OCI-LY3 (cell line): ENCODE measurements around the gene ROR1.

ENCODE experiments used
- H2AFZ ChIP-seq: fragments of 200-600, 300-600 bp; shearing (Covaris generic); 2 replicates; pipeline ENCODE4 v1.6.0; 2014; ENCODE audit warnings: antibody characterized with exemption, low read depth, low read length
- H3K27ac ChIP-seq: fragments of 200-600, 300-600 bp; sonication (generic); 2 replicates; pipeline ENCODE4 v1.5.1; 2014; ENCODE audit warnings: mild to moderate bottlenecking, low read length, moderate library complexity, mixed read lengths
- H3K27me3 ChIP-seq: fragments of 200-600, 300-600 bp; sonication (generic); 2 replicates; pipeline ENCODE4 v1.6.1; 2014; ENCODE audit warnings: low read depth, low read length, mixed read lengths
- H3K36me3 ChIP-seq: fragments of 200-600, 300-600 bp; sonication (generic); replicated peaks from 2 replicates; pipeline ENCODE3; 2014; ENCODE audit warnings: low read depth, low read length, mixed read lengths
- H3K4me1 ChIP-seq: fragments of 300-600, 200-600 bp; sonication (generic); 2 replicates; pipeline ENCODE4 v1.6.1; 2014; ENCODE audit warnings: low read length, mixed read lengths
- H3K4me2 ChIP-seq: fragments of 200-600, 300-600 bp; sonication (generic); 2 replicates; pipeline ENCODE4 v1.6.1; 2014; ENCODE audit warnings: low read length, mixed read lengths
- H3K4me3 ChIP-seq: fragments of 300-600, 200-600 bp; sonication (generic); 2 replicates; pipeline ENCODE4 v1.5.1; 2014; ENCODE audit warnings: antibody characterized with exemption, mild to moderate bottlenecking, low read length, moderate library complexity
- H3K79me2 ChIP-seq: fragments of 300-600, 200-600 bp; shearing (Covaris generic); 2 replicates; pipeline ENCODE4 v1.6.1; 2014; ENCODE audit warnings: mild to moderate bottlenecking, low read length, mixed read lengths
- H3K9ac ChIP-seq: fragments of 300-600, 200-600 bp; shearing (Covaris generic); 2 replicates; pipeline ENCODE4 v1.6.0; 2014; ENCODE audit warnings: mild to moderate bottlenecking, low read length, moderate library complexity
- H3K9me3 ChIP-seq: fragments of 200-600, 300-600 bp; shearing (Covaris generic); 2 replicates; pipeline ENCODE4 v1.6.1; 2014; ENCODE audit warnings: low read length, mixed read lengths; ENCODE audit not compliant: insufficient read depth
- H4K20me1 ChIP-seq: fragments of 200-600, 300-600 bp; sonication (generic); 2 replicates; pipeline ENCODE4 v1.6.1; 2016; ENCODE audit warnings: low read length, mixed read lengths; ENCODE audit not compliant: insufficient read depth
- CTCF ChIP-seq: fragments of 200-600, 300-600 bp; sonication (generic); IDR thresholded peaks from 2 replicates; pipeline ENCODE4 v1.5.1; 2014; ENCODE audit warnings: antibody characterized with exemption, low read length, low read depth
- EZH2phosphoT487 ChIP-seq: fragments of 200-600 bp; shearing (Covaris generic); IDR thresholded peaks from 2 replicates; pipeline ENCODE4 v1.6.1; 2018; ENCODE audit warnings: antibody characterized with exemption, mixed run types, low read depth

Gene ROR1

GRCh38 chr1:63772201-63772600 lies 1.6 kb upstream of the ROR1 start:
- Histone ChIP-seq H3K4me1 (peaks cover 12% of the 10 kb centered on the region), H3K27me3 (no peaks in the 10 kb centered on the region), H4K20me1 (no peaks in the 10 kb centered on the region), H3K4me2 (peak overlapping the region; percentile 36; the same call in 1 of the 2 replicates), H3K27ac (no peak overlapping the region), H2AFZ (peak overlapping the region; percentile 93), H3K79me2 (no peaks in the 10 kb centered on the region), H3K4me3 (no peak overlapping the region), H3K36me3 (no peaks in the 10 kb centered on the region), H3K9ac (no peak overlapping the region), H3K9me3 (no peaks in the 10 kb centered on the region)
- TF ChIP-seq EZH2phosphoT487 (no peak), CTCF (no peak)

DNA sequence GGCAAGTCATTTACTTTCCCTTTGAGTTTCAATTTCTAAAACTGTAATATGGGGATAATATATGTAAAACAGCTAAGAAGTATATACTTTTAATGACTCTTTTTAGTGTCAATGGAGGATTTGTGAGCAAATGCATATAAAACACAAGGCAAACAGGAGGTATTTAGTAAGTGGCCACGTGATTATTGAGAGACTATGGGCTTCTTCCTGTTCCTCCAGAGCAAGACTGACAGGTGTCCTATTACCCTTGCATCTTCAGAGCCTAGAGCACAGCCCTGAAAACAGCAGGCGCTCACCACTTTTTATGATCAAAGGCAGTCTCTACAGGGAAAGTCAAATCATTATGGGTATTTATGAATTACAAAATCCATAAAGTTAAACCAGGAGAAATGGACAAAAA lies 941 bp upstream of the ROR1 start:
- Histone ChIP-seq H3K4me2 (peak overlapping the region; percentile 36), H4K20me1 (no peaks in the 10 kb centered on the region), H3K36me3 (no peaks in the 10 kb centered on the region), H3K27me3 (no peaks in the 10 kb centered on the region), H3K4me1 (peaks cover 12% of the 10 kb centered on the region), H3K79me2 (no peaks in the 10 kb centered on the region), H3K9me3 (no peaks in the 10 kb centered on the region), H3K9ac (0 out of 2 replicates have a peak overlapping the region, but pooled peaks have one; percentile 2), H3K27ac (no peak overlapping the region), H3K4me3 (peak overlapping the region; percentile 2; the same call in 1 of the 2 replicates), H2AFZ (peak overlapping the region; percentile 93)
- TF ChIP-seq EZH2phosphoT487: no peak
- no peak for TF ChIP-seq CTCF

GRCh38 chr1:63773496-63773814 lies 362 bp upstream of the ROR1 start:
- peak overlapping the region; percentile 93; the same call in 1 of the 2 replicates for H2AFZ ChIP-seq
- no peak overlapping the region for H3K4me2 ChIP-seq
- H3K27ac ChIP-seq: no peak overlapping the region
- no peaks in the 10 kb centered on the region for H4K20me1 ChIP-seq
- H3K79me2 ChIP-seq: no peaks in the 10 kb centered on the region
- H3K27me3 ChIP-seq: no peaks in the 10 kb centered on the region
- no peak overlapping the region for H3K9ac ChIP-seq
- H3K9me3 ChIP-seq: no peaks in the 10 kb centered on the region
- peaks cover 12% of the 10 kb centered on the region for H3K4me1 ChIP-seq
- no peak for TF ChIP-seq CTCF
- TF ChIP-seq EZH2phosphoT487: no peak
- no peaks in the 10 kb centered on the region for H3K36me3 ChIP-seq
- H3K4me3 ChIP-seq: no peak overlapping the region

GRCh38 chr1:63774617-63775417 lies 1.0 kb downstream of the ROR1 start:
- no peaks in the 10 kb centered on the region for H3K9me3 ChIP-seq
- H3K27ac ChIP-seq: no peak overlapping the region
- no peak for TF ChIP-seq CTCF
- TF ChIP-seq EZH2phosphoT487: no peak
- no peaks in the 10 kb centered on the region for H3K79me2 ChIP-seq
- no peak overlapping the region for H2AFZ ChIP-seq
- H3K4me2 ChIP-seq: no peak overlapping the region
- peaks cover 12% of the 10 kb centered on the region for H3K4me1 ChIP-seq
- no peak overlapping the region for H3K9ac ChIP-seq
- no peaks in the 10 kb centered on the region for H4K20me1 ChIP-seq
- H3K27me3 ChIP-seq: no peaks in the 10 kb centered on the region
- no peak overlapping the region for H3K4me3 ChIP-seq
- H3K36me3 ChIP-seq: no peaks in the 10 kb centered on the region
